DND-41 (cell line): ENCODE measurements around the gene RAB7B.

Experiments
- CTCF ChIP-seq: IDR thresholded peaks from 2 replicates; pipeline ENCODE4 v1.5.1; 2012; ENCODE audit warnings: borderline replicate concordance, low read length, moderate library complexity, mild to moderate bottlenecking; ENCODE audit not compliant: poor library complexity, severe bottlenecking; ENCODE audit errors: extremely low read depth
- EZH2 ChIP-seq: IDR thresholded peaks from 3 replicates; pipeline ENCODE4 v1.6.1; 2012; ENCODE audit warnings: borderline replicate concordance, low read depth, mild to moderate bottlenecking, moderate library complexity, low read length, inconsistent platforms; ENCODE audit not compliant: severe bottlenecking

GRCh38 chr1:205943245-205943644 lies 60.0 kb downstream of the RAB7B start, which contains the start of gene SLC26A9:
- TF ChIP-seq CTCF: no peak
- TF ChIP-seq EZH2: no peak
